Measurements from ENCODE around the gene ATG101.

Gene ATG101

DNA sequence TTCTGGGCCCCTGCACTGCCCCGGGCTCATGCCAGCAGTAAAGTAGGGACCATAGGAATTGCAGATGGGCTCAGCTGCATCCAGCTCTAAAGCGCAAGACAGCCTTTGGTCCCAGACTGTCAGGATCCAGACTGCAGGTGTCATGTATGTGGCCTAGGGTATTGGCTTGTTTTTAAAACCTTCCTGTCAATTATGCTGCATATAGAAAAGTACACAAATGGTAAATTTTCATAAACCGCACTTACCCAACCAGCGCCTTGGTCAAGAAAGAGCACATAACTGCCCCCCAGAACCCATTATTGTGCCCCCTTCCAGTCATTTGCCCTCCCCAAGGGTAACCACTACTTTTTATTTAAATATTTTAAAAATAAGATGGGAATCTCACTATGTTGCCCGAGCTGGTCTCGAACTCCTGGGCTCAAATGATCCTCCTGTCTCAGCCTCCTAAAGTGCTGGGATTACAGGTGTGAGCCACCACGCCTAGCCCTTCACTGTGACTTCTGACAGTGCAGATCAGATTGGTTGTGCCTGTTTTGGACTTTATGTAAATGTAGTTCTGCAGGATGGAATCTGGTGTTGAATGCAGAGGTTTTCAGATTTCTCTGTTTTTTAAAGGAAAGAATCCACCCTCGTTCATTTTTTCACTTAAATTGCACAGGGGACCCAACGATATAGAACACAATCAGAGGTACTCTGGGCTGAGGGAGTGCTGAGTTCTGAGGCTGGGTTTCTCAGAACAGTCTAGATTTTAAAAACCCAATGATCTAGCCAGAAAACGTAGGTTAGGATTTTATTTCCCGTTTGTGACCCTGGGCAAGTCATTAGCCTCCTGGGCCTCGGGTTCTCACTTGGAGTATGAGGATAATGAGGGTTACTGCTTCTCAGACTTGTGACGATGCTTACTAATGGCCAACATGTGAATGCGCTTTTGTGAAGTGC lies 11.9 kb upstream of the ATG101 start:
- DNase-seq (ENCODE audit: low read depth, low spot score) = no peak

- no peak for DNase-seq (ENCODE audit: low read depth, low spot score)
Measured at GRCh38 chr12:52058631-52059361, 11.0 kb upstream of the ATG101 start.

- DNase-seq (ENCODE audit: low read depth, low spot score) = no peak
Measured at GRCh38 chr12:52059582-52060497, 9.9 kb upstream of the ATG101 start.

- no peak for DNase-seq (ENCODE audit: low read depth, low spot score)
Measured at GRCh38 chr12:52060498-52061177, 9.1 kb upstream of the ATG101 start.

DNA sequence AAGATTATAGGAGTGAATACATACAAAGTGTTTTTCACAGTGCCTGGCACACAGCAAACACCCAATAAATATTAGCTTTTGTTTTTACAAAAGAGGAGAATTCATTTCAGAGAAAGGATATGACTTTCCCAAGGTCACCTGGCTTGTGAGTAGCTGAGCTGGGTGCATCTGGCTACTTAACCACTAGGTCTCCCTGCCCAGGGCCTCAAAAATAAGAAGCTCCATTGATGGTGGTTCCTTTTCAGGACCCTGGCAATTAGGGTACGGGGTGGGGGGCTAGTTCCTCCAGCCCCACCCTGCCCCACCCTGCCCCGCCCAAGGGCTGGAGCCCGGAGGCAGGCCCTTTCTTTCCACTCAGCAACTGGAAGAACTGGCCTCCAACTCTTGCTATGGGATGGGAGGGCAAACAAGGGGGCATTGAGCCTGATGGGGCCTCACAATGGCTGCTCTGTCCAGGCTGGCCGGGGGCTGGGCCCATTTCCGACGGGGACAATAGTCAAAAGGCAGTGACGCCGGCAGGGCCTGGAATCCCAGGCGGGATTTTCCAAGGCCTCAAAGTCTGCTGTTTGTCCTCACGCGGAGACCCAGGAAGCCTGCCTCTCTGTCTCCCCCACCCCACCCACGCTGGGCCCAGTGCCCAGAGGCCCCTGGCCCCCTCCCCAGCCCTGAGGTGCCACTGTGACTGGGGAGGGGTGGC lies 8.2 kb upstream of the ATG101 start:
- no peak for DNase-seq (ENCODE audit: low read depth, low spot score)

DNA sequence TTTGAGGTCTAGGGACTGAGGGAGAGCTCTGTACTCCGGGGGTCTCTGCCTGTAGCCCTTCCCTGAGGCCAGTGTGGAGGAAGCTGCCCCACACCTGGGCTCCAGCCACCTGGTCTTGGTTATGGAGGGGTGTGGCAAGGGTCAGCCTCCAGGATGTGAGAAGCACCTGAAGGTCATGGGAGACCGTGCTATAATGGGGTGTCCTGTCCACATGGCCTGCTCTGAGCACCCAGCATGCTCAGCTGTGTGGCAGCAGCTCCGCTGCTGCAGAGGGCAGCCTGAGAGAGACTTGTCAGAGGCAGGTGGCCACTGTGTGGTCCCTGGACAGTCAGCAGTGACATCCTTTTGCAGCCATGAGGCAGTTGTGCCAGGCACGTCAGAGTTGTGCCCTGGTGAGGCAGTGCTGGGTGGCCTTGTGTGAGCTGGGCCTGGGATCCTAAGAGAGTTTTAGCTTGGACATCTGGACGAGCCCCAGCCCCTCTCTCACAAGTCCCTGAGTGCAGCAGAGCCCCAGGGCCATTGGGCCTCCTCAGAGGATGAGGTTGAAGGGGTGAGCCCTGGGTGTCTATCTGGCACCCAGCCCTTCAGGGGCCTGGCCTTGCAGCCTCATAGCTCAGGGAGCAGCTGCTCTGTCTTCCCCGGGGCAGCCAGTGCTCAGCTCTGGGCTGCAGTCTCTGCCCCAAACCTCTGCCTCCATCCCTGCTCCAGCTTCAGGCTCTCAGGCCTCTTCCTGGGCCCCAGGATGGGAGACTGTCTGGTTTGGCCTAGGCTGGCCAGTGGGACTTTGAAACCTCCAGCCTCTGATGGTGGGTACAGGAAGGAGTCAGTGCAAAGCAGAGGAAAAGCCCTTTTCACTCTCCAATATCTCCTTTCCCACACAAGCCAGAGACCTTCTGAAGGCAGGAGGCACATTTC lies 7.4 kb upstream of the ATG101 start:
- no peak for DNase-seq (ENCODE audit: low read depth, low spot score)

GRCh38 chr12:52063082-52063924 lies 6.5 kb upstream of the ATG101 start:
- DNase-seq (ENCODE audit: low read depth, low spot score) = no peak

GRCh38 chr12:52063981-52064649 lies 5.7 kb upstream of the ATG101 start:
- no peak for DNase-seq (ENCODE audit: low read depth, low spot score)

DNA sequence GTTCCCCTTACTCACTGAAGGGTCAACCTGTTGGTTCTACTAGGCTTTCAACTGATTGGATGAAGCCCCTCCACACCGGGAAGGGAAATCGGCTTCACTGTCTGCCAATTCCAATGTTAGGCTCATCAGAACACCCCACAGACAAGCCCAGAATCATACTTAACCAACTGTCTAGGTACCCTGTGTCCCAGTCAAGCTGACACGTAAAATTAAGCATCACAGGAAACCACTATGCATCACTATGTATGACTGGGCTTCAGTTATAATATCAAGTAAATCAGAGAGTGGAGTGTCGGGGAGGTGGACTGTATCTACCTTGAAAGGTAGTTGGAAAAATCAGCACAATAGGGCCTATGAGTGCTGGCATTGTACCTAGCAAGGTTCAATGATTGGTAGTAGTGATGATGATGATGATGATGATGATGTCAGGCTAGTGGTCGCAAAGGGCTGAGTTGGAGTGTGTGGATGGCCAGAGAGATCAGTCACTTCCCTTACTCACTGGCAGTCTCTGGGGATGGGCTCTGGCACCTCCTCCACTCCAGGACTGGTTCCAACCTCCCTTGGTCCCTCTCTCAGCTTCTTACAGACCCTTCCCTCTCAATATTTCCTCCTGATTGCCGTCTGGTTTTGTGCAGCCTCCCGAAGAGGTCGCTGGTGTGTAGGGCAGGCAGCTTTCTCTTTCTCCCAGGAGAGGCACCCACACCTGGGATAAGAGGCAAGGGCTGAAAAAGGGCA lies 3.3 kb upstream of the ATG101 start:
- no peak for DNase-seq (ENCODE audit: low read depth, low spot score)

- DNase-seq (ENCODE audit: low read depth, low spot score) = no peak
Measured at GRCh38 chr12:52067081-52067374, 2.8 kb upstream of the ATG101 start.

DNA sequence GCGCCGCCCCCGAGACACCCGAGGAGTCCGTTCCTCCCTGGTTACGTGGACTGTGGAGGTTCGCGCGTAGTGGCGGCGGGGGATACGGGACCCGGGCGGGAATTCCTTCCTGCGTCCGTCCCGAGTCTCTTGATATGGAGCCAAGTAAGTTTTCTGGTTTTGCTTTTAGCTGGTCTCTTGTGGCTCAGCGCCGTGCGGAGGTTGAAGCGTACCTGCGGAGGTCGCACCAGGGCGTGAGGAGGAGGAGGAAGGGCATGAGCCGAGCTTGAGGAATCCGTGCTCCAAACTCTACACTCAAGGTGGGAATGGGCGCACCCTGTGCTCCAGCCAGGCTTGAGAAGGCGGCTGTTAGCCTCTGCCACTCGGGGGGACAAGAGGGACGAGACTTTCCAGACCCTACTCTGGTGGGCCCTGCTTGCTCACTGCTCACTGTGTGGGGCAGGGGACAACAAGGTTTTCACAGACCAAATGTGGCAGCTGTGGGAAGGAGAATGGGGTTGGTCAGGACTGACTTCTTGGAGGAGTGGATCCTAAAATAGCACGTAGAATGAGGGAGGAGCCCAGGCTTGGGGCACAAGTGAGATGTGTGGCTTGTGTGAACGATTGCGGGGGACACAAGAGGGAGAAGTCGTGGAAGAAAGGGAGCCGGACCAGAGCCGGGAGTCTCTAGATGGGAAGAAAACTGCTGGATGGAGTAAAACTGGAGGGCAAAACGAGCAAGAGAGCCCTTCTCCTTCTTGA lies 577 bp downstream of the ATG101 start:
- DNase-seq (ENCODE audit: low read depth, low spot score) = no peak

GRCh38 chr12:52073531-52074381 lies 4.0 kb downstream of the ATG101 start:
- DNase-seq (ENCODE audit: low read depth, low spot score) = no peak

DNA sequence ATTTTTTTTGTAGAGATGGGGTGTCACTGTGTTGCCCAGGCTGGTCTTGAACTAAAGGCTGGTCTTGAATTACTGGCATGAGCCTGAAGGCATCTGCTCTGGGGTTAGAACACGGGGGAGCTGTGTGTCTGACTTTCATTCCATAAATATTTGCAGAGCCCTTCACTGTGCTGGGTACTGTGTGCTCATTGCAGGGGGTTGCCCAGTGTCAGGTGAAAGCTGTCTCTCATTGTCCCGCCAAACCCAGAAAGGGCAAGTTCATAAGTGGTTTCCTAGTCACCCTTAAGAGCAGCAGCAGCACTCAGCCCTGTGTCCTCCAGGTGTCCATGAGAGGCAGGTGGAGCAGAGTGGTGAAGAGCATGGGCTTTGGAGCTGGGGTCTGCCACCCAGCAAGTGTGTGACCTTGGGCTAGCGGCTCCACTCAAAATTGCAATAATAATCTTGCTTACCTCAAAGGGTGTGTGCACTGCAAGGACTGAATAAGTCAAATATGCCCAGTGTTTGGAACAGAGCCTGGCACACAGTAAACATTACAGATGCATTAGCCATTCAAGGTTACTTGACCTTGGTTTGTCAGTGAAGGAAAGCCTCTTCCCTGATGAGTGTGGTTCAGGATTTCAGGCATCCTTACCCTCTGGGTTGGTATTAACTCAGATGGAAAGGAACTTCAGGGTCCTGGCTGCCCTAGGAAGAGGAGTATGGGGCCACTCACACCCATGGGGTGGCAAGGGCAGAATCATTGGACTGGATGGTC lies 5.4 kb downstream of the ATG101 start:
- no peak for DNase-seq (ENCODE audit: low read depth, low spot score)

DNA sequence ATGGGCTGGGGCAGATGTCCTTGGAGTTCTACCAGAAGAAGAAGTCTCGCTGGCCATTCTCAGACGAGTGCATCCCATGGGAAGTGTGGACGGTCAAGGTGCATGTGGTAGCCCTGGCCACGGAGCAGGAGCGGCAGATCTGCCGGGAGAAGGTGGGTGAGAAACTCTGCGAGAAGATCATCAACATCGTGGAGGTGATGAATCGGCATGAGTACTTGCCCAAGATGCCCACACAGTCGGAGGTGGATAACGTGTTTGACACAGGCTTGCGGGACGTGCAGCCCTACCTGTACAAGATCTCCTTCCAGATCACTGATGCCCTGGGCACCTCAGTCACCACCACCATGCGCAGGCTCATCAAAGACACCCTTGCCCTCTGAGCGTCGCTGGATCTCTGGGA lies 7.0 kb downstream of the ATG101 start:
- DNase-seq (ENCODE audit: low read depth, low spot score) = no peak

- DNase-seq (ENCODE audit: low read depth, low spot score) = no peak
Measured at GRCh38 chr12:52078276-52078675, 8.5 kb downstream of the ATG101 start.

Measured in activated naive CD8-positive, alpha-beta T cell treated with anti-CD3 and anti-CD28 coated beads, Interleukin-2, amount 50 U/mL, for 16 hours (primary cell).